Measurements from ENCODE around the gene KANTR.

GRCh38 chrX:53156207-53156596, 62.3 kb downstream of the KANTR start:
- TF ChIP-seq, protein P1, sequence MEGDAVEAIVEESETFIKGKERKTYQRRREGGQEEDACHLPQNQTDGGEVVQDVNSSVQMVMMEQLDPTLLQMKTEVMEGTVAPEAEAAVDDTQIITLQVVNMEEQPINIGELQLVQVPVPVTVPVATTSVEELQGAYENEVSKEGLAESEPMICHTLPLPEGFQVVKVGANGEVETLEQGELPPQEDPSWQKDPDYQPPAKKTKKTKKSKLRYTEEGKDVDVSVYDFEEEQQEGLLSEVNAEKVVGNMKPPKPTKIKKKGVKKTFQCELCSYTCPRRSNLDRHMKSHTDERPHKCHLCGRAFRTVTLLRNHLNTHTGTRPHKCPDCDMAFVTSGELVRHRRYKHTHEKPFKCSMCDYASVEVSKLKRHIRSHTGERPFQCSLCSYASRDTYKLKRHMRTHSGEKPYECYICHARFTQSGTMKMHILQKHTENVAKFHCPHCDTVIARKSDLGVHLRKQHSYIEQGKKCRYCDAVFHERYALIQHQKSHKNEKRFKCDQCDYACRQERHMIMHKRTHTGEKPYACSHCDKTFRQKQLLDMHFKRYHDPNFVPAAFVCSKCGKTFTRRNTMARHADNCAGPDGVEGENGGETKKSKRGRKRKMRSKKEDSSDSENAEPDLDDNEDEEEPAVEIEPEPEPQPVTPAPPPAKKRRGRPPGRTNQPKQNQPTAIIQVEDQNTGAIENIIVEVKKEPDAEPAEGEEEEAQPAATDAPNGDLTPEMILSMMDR (conservative IDR thresholded peaks at IDR 0.05; ENCODE audit: low read depth, low read length): no peak
- no peak for TF ChIP-seq BHLHE40 (IDR thresholded peaks at IDR 0.05; ENCODE audit: low read depth, low read length)
- no peak for TF ChIP-seq POLR2A (IDR thresholded peaks at IDR 0.05; ENCODE audit: low read depth, low read length)
- no peak for TF ChIP-seq USF2 (IDR thresholded peaks at IDR 0.05; ENCODE audit: low read depth, low read length)
- TF ChIP-seq RCOR1 (IDR thresholded peaks at IDR 0.05; ENCODE audit: insufficient replicate concordance, low read length): no peak
